Measurements from ENCODE around the gene BCL11B. TPM values are rescaled to one million over a fixed set of nuclear protein-coding genes. Genes with fewer than 3 reads are reported as not detected.
"Not testable (repeated sequence)": the region's sequence is repeated elsewhere in the genome, so short reads cannot be mapped to it uniquely, and the experiment has no call there.

The BCL11B gene
- total RNA-seq, 1 experiment from 2014 or later: 0.02 TPM

GRCh38 chr14:99200654-99201005, 71.4 kb downstream of the BCL11B start:
- no peak for DNase-seq (ENCODE audit: low spot score)

- no peak for DNase-seq (ENCODE audit: low spot score)
Observed at GRCh38 chr14:99199846-99200653, 71.9 kb downstream of the BCL11B start.

- DNase-seq (ENCODE audit: low spot score): no peak
Observed at GRCh38 chr14:99198746-99199502, 73.1 kb downstream of the BCL11B start.

- DNase-seq (ENCODE audit: low spot score): no peak
Observed at GRCh38 chr14:99196310-99196650, 75.7 kb downstream of the BCL11B start.

- no peak for DNase-seq (ENCODE audit: low spot score)
Observed at GRCh38 chr14:99195602-99196309, 76.2 kb downstream of the BCL11B start.

- no peak for DNase-seq (ENCODE audit: low spot score)
Observed at GRCh38 chr14:99194736-99195135, 77.3 kb downstream of the BCL11B start.

- no peak for DNase-seq (ENCODE audit: low spot score)
Observed at GRCh38 chr14:99194136-99194535, 77.9 kb downstream of the BCL11B start.

GRCh38 chr14:99192830-99193229, 79.2 kb downstream of the BCL11B start:
- DNase-seq (ENCODE audit: low spot score): no peak

GRCh38 chr14:99192028-99192621, 79.9 kb downstream of the BCL11B start:
- DNase-seq (ENCODE audit: low spot score): peak; percentile 27

GRCh38 chr14:99191395-99192027, 80.5 kb downstream of the BCL11B start:
- no peak for DNase-seq (ENCODE audit: low spot score)

GRCh38 chr14:99190696-99191394, 81.2 kb downstream of the BCL11B start:
- DNase-seq (ENCODE audit: low spot score): no peak

GRCh38 chr14:99189201-99189801, 82.7 kb downstream of the BCL11B start:
- DNase-seq (ENCODE audit: low spot score): no peak

GRCh38 chr14:99188731-99189191, 83.2 kb downstream of the BCL11B start:
- DNase-seq (ENCODE audit: low spot score): no peak

GRCh38 chr14:99187858-99188257, 84.1 kb downstream of the BCL11B start:
- DNase-seq (ENCODE audit: low spot score): no peak

- no peak for DNase-seq (ENCODE audit: low spot score)
Observed at GRCh38 chr14:99186956-99187690, 84.9 kb downstream of the BCL11B start.

- DNase-seq (ENCODE audit: low spot score): not testable (repeated sequence)
Observed at GRCh38 chr14:99186336-99186735, 85.7 kb downstream of the BCL11B start.

GRCh38 chr14:99185436-99186068, 86.4 kb downstream of the BCL11B start:
- no peak for DNase-seq (ENCODE audit: low spot score)

GRCh38 chr14:99183716-99184115, 88.3 kb downstream of the BCL11B start:
- no peak for DNase-seq (ENCODE audit: low spot score)

- DNase-seq (ENCODE audit: low spot score): no peak
Observed at GRCh38 chr14:99183311-99183710, 88.7 kb downstream of the BCL11B start.
